Activated naive CD4-positive, alpha-beta T cell (primary cell): ENCODE measurements around the gene SPTSSB.

Source experiments
- DNase-seq, 4 experiments: peaks; one replicate each; lab custom pipeline; 2025; lab: John Stamatoyannopoulos, UW

The SPTSSB gene

GRCh38 chr3:161339517-161340500 lies 31.5 kb downstream of the SPTSSB start:
- DNase-seq = no peak

GRCh38 chr3:161337311-161337710 lies 34.0 kb downstream of the SPTSSB start:
- DNase-seq = no peak

- no peak for DNase-seq
These were observed 34.7 kb downstream of the SPTSSB start for GRCh38 chr3:161336661-161337060.

- DNase-seq = no peak
These were observed 37.6 kb downstream of the SPTSSB start for GRCh38 chr3:161333696-161334095.

- DNase-seq = no peak
These were observed 38.5 kb downstream of the SPTSSB start for GRCh38 chr3:161332792-161333191.

- DNase-seq = no peak
These were observed 46.3 kb downstream of the SPTSSB start for GRCh38 chr3:161325059-161325458.

GRCh38 chr3:161323926-161324621 lies 47.2 kb downstream of the SPTSSB start:
- DNase-seq = no peak

- DNase-seq = no peak
These were observed 48.3 kb downstream of the SPTSSB start for GRCh38 chr3:161322781-161323568.

- DNase-seq = no peak
These were observed 50.5 kb downstream of the SPTSSB start for GRCh38 chr3:161320837-161321236.

GRCh38 chr3:161319867-161320266 lies 51.5 kb downstream of the SPTSSB start:
- no peak for DNase-seq

GRCh38 chr3:161317077-161317476 lies 54.2 kb downstream of the SPTSSB start:
- no peak for DNase-seq

- no peak for DNase-seq
These were observed 55.2 kb downstream of the SPTSSB start for GRCh38 chr3:161316006-161316689.

GRCh38 chr3:161314836-161315395 lies 56.4 kb downstream of the SPTSSB start:
- no peak for DNase-seq

GRCh38 chr3:161310649-161311423 lies 60.5 kb downstream of the SPTSSB start:
- no peak for DNase-seq

- no peak for DNase-seq
These were observed 66.0 kb downstream of the SPTSSB start for GRCh38 chr3:161305095-161305991.

- no peak for DNase-seq
These were observed 74.5 kb downstream of the SPTSSB start for GRCh38 chr3:161296814-161297213.

GRCh38 chr3:161295325-161295724 lies 76.0 kb downstream of the SPTSSB start:
- DNase-seq = no peak
